AG09319 (cell line): ENCODE data around the gene CRYBB2.
"Not testable (repeated sequence)": the region's sequence is repeated elsewhere in the genome, so short reads cannot be mapped to it uniquely, and the experiment has no call there.

ENCODE experiments used
- DNase-seq: peaks from one replicate; pipeline ENCODE4 v3.0.0-alpha.2; 2010; ENCODE audit warnings: low read depth; ENCODE audit errors: extremely low read depth
- CTCF ChIP-seq: IDR thresholded peaks from 2 replicates; pipeline ENCODE4 v1.5.1; 2011; ENCODE audit warnings: low read depth, mild to moderate bottlenecking, inconsistent platforms, low read length, moderate library complexity

CRYBB2 gene

DNA sequence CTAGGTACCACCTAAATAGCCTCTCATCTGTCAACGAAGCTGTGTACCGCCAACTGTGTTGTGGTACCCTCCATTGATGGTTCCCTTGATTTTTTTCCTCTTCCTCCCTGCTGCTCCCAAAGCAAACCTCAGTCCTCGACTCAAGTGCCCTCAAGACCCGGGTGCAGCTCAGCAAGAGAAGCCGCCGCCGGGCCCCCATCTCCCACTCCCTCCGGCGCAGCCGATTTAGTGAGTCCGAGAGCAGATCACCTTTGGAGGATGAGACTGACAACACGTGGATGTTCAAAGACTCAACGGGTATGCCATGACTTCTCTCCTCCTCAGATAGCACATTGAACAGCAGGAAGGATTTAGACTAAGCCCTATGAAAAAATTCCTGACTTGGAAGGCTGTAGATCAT, 42.2 kb upstream of the CRYBB2 start:
- DNase-seq: no peak
- TF ChIP-seq CTCF: no peak

DNA sequence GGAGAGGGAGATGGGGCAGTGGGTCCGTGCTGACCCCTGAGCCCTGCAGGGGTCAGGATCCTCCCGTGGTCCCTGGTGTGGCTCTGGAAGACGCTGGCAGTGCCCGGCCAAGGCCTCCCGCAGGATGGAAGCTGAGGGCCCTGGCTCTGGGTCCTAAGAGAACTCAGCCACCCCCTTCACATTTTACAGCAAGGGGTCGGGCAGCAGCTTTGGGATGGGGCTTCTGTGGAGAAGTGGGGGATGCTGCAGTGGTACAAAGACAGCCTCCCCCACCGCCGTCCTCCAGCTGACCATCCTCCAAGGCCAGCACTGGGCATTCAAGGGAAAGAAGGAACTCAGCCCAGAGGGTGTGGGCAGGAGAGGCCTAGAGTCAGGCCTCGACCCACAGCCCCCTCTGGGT, 41.5 kb upstream of the CRYBB2 start:
- DNase-seq: no peak
- TF ChIP-seq CTCF: no peak

- DNase-seq: not testable (repeated sequence)
Observed at GRCh38 chr22:25178348-25178747, 41.1 kb upstream of the CRYBB2 start.

- not testable (repeated sequence) for DNase-seq
Observed at GRCh38 chr22:25178869-25179631, 40.4 kb upstream of the CRYBB2 start.

DNA sequence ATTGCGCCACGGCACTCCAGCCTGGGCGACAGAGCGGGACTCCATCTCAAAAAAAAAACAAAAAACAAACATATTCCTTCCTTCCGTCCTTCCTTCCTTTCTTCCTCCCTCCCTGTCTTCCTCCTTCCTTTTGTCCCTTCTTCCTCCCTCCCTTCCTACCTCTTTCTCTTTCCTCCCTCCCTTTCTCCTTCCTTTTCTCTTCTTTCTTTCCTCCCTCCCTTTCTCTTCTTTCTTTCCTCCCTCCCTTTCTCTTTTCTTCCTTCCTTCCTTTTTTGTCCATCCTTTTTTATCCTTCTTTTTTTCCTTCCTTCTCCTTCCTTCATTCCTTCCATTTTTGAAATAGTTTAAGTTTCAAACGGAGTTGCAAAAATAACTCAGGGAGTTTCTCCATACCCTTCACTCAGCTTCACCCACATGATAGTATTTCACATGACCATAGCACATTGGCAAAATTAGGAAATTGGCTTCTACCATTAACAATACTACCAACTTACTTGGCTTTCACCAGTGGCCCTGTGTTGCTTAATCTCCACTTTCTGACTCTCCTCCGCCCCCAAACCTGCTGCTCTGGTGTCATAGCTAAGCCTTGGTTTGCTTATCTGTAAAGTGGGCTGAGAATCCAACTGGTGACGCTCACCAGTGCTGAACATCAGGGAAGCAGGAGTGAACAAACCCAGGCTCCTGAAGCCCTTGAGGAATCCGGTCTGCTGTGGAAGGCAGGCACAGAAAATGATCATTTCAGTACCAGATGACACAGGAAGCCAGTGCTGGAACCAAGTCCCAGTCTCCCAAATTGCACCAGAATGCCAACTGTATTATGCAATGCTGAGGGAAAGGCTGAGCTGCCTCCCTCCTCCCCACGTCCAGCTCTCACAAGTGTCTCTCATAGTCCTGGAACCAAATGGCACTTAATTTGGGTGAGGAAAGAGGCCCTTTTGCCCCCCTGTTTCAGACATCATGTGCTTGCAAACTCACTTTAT, 37.0 kb upstream of the CRYBB2 start:
- no peak for TF ChIP-seq CTCF
- DNase-seq: no peak

DNA sequence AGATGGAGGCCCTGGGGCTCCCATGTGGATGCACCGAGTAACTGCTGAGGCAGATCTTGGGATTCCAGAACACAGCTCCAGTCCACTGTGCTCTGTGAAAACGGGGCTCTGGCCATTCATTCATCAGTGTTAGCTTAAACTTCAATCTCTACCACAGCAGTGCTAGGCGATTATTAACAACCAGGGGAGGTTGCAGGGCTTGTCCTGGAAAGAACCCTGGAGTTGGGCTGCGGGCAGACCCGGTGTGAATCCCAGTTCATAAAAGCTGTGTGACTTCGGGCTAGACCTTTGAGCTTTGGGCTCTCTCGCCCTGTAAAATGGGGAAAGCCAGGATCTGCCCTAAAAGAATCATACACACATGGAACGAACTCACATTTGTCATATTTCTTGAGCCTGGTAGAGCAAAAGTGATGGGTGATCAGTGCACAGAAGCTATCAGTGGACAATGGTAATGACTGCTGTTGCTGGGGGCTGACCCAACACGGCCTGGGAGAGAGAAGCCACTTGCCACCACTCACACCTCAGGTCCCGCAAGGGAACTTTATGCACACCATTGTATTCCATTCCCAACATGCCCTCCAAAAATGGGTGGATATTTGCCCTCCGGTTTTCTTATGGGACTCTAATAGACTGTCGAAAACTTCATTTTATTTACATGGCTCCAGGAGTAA, 35.4 kb upstream of the CRYBB2 start:
- DNase-seq: no peak
- no peak for TF ChIP-seq CTCF

DNA sequence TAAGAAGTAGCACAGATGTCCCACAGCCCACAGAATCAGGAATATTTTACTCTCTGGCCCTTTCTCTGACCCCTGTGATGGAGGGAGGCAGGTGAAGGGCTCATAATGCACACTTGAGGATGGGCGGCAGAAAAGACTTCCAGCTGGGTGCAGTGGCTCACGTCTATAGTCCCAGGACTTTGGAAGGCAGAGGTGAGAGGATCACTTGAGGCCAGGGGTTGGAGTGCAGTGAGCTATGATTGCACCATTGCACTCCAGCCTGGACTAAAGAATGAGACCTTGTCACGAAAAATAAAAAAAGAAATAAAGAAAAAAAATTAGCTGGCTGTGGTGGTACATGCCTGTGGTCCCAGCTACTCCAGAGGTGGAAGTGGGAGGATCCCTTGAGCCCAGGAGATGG, 33.3 kb upstream of the CRYBB2 start:
- DNase-seq: no peak

More for the DNA sequence above, 33.3 kb upstream of the CRYBB2 start:
- TF ChIP-seq CTCF: no peak
